T-helper 2 cell treated with Interferon-gamma antibody and Interleukin-4, amounts not matched to agents 100 ng/mL and 5 ng/mL, for 36 hours (primary cell): ENCODE measurements around the gene REV3L. TPM values are rescaled to one million over a fixed set of nuclear protein-coding genes. Genes with fewer than 3 reads are reported as not detected.

Source experiments
- intact Hi-C: fragments of 100-400 bp; cut with micrococcal nuclease; formaldehyde crosslinking; loops from one replicate; pipeline ENCODE4 v1.15.1; 2023
- total RNA-seq: library from RNA; stranded (reverse); gene quantifications from 2 replicates; pipeline ENCODE4 v1.2.3, GENCODE V29; 2022

REV3L gene
- total RNA-seq, 1 donor from 2014 or later, result 23.5 TPM

- intact Hi-C loops, result no loop called here
Observed at GRCh38 chr6:111382476-111383294, 100.3 kb downstream of the REV3L start.

- intact Hi-C loops, result no loop called here
Observed at GRCh38 chr6:111381728-111382127, 101.3 kb downstream of the REV3L start.

DNA sequence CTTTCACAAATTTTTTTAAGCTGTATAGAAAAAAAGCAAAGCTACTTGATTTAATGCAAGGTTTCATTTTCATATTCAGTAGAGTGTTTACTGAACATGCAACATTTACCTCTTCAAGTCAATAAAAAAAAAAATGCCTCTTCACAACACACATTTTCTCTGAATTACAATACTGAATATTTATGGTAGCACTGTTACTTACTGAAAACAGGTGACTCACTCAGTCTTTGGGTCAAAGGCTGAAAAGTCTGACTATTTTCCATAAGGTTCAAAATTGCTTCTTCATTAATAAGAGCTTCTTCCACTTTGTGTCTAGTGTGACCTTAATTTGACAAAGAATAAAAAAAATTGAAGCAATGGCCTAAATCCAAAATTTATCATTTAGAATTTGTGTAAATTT is 101.9 kb downstream of the REV3L start:
- intact Hi-C loops, result no loop called here

GRCh38 chr6:111379831-111380230 is 103.2 kb downstream of the REV3L start:
- intact Hi-C loops, result no loop called here

GRCh38 chr6:111379302-111379701 is 103.7 kb downstream of the REV3L start:
- intact Hi-C loops, result no loop called here

DNA sequence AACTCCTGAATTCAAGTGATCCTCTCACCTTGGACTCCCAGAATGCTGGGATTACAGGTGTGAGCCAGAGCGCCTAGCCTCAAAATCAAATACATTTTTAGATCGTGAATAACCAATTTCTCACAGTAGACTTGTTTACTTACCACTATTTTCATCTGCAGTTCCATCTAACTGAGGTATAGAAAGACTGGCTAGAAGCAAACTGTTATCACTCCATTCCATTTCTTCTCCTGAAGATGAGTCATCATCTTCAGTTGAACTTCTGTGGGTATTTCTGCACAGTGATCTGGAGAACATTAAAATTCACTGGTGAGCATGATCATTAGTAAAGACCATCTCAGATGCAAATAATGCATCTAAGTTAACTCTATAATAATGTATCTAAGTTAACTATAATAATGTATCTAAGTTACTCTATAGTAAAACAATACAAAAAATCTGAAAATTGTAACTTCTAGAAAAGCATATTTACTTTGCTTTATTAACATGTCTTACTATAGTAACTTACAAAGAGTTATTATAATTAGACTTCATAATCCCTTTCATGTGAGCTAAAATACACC is 105.4 kb downstream of the REV3L start:
- intact Hi-C loops, result no loop called here

DNA sequence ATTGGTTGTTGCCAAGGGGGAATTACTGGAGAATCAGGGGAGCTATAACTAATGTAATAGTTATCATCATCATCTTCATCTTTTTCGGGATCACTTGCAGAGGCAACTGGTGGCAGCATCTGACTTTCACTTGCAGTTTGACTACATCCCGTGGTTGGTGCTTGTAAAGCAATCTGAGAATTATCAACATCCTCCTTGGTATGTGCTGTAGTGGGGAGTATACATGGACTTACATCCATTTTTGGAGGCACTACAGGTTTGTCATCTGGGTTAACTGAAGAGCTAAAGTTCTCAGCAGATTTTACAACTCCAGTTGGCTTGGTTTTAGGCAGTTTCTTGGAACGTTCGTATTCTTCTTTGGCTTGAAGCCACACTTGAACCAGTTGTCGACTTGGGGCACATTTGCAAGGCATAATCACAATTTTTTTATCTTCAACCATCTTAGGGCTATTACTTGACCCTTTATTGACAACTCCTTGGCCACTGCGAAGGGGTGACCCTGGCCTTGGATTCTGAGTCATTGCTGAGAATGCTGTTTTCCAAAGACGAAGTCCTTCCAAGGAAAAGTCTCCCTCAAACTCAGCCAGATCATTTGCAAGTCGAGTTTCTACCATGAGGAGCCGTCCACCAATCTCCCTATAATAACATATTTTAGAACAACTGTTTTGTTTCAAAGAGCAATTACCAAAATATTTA is 115.5 kb downstream of the REV3L start:
- intact Hi-C loops, result loop anchor here (5.0 to 10.0 kb wide), 2 partner anchors 115 to 197 kb away; partner anchors contain the start of gene REV3L

- intact Hi-C loops, result loop anchor here (10.0 kb wide), 1 partner anchor 203 kb away; no protein-coding TSS in a partner anchor
Observed at GRCh38 chr6:111361648-111362047, 121.4 kb downstream of the REV3L start.

GRCh38 chr6:111358454-111358853 is 124.6 kb downstream of the REV3L start:
- intact Hi-C loops, result no loop called here

- intact Hi-C loops, result no loop called here
Observed at GRCh38 chr6:111357705-111358104, 125.3 kb downstream of the REV3L start.

DNA sequence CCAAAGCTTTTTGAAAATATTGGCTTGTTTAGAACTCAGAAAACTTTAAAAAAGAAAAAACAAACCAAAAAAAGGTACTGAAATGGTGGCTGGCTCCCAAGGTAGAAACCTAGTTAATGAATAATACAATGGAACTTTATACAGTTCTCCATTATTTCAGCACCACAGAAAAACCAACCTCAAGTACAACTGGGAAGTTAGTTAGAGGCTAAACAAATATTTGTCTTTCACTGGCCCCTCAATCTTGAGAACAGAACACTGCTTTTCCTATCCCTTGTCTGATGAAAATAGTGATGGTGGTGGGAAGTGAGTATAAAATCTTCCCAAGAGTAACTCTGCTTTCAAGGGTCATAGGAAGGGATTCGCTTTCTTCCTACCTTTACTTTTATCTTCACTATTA is 126.5 kb downstream of the REV3L start:
- intact Hi-C loops, result no loop called here

- intact Hi-C loops, result no loop called here
Observed at GRCh38 chr6:111354758-111355555, 128.1 kb downstream of the REV3L start.

- intact Hi-C loops, result no loop called here
Observed at GRCh38 chr6:111353912-111354462, 129.0 kb downstream of the REV3L start.

GRCh38 chr6:111347589-111347988 is 135.4 kb downstream of the REV3L start:
- intact Hi-C loops, result no loop called here

- intact Hi-C loops, result no loop called here
Observed at GRCh38 chr6:111342913-111343312, 140.1 kb downstream of the REV3L start.

- intact Hi-C loops, result no loop called here
Observed at GRCh38 chr6:111339294-111339693, 143.7 kb downstream of the REV3L start.

GRCh38 chr6:111338843-111339242 is 144.2 kb downstream of the REV3L start:
- intact Hi-C loops, result no loop called here

DNA sequence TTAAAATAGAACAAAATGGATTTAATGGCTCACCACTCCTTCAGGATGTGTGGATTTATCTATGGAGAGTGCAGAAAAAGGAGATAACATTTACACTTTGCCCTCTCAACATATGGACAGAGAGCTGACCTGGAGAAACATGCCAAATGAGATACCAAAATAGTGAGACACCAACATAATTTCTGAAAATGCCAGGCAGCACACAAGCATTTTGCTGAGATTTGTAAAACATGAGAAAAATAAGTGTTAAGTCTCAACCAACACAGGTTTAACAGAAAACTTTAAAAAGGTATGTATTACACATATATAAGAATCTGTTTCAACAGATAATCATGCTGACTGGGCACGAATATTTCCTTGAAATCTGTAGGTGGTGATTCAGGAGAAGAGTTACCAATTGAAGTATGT is 145.2 kb downstream of the REV3L start:
- intact Hi-C loops, result no loop called here

- intact Hi-C loops, result no loop called here
Observed at GRCh38 chr6:111329882-111330633, 153.0 kb downstream of the REV3L start.

- intact Hi-C loops, result no loop called here
Observed at GRCh38 chr6:111326563-111326962, 156.5 kb downstream of the REV3L start.
